Measurements from ENCODE around the gene PTGER3. TPM values are rescaled to one million over a fixed set of nuclear protein-coding genes. Genes with fewer than 3 reads are reported as not detected.
"Not testable (repeated sequence)": the region's sequence is repeated elsewhere in the genome, so short reads cannot be mapped to it uniquely, and the experiment has no call there.

Gene PTGER3
- total and polyA plus RNA-seq, 3 donors from 2014 or later, result 0.31 to 3.6 (median 0.43) TPM

GRCh38 chr1:70941563-70941962 is 106.1 kb downstream of the PTGER3 start:
- 81 to 92% methylated on average over 2 of the region's 2 CpGs for WGBS, 2 donors
- H3K36me3 ChIP-seq (ENCODE audit: low read depth, missing control alignments), result no peaks in the 10 kb centered on the region
- no peak for DNase-seq

GRCh38 chr1:70940398-70940797 is 107.2 kb downstream of the PTGER3 start:
- H3K4me3 ChIP-seq; DNase-seq; H3K36me3 ChIP-seq (ENCODE audit: low read depth, missing control alignments); H3K9me3 ChIP-seq; H3K4me1 ChIP-seq; H3K27me3 ChIP-seq; intact Hi-C loops (cut with DNase I; ENCODE audit: low total_unique reads); H3K27ac ChIP-seq: not testable (repeated sequence)
- 53 to 72% methylated on average over 2 of the region's 2 CpGs for WGBS, 2 donors

More at GRCh38 chr1:70941563-70941962, 106.1 kb downstream of the PTGER3 start:
- H3K27me3 ChIP-seq, result no peaks in the 10 kb centered on the region
- TF ChIP-seq CTCF (IDR thresholded peaks at IDR 0.05) (no peak), POLR2A (IDR thresholded peaks at IDR 0.05) (no peak)
- no peak overlapping the region for H3K27ac ChIP-seq
- H3K9me3 ChIP-seq, result no peaks in the 10 kb centered on the region
- H3K4me3 ChIP-seq, result no peak overlapping the region
- H3K4me1 ChIP-seq, result no peaks in the 10 kb centered on the region
- intact Hi-C loops (cut with DNase I; ENCODE audit: low total_unique reads), result no loop called here

GRCh38 chr1:70934194-70934961 is 113.2 kb downstream of the PTGER3 start:
- Histone ChIP-seq H3K27ac (no peak overlapping the region), H3K27me3 (no peaks in the 10 kb centered on the region), H3K4me3 (no peak overlapping the region), H3K9me3 (no peaks in the 10 kb centered on the region), H3K4me1 (no peaks in the 10 kb centered on the region), H3K36me3 (ENCODE audit: low read depth, missing control alignments) (no peaks in the 10 kb centered on the region)
- DNase-seq, result no peak
- TF ChIP-seq CTCF (IDR thresholded peaks at IDR 0.05), result no peak
- no peak for TF ChIP-seq POLR2A (IDR thresholded peaks at IDR 0.05)
- intact Hi-C loops (cut with DNase I; ENCODE audit: low total_unique reads), result no loop called here
- WGBS, 2 donors, result 59 to 73% methylated on average over 5 of the region's 5 CpGs

- Histone ChIP-seq H3K27ac (no peak overlapping the region), H3K27me3 (no peaks in the 10 kb centered on the region), H3K4me1 (no peaks in the 10 kb centered on the region), H3K36me3 (ENCODE audit: low read depth, missing control alignments) (no peaks in the 10 kb centered on the region), H3K9me3 (no peaks in the 10 kb centered on the region), H3K4me3 (no peak overlapping the region)
- TF ChIP-seq POLR2A (IDR thresholded peaks at IDR 0.05) (no peak), CTCF (IDR thresholded peaks at IDR 0.05) (no peak)
- intact Hi-C loops (cut with DNase I; ENCODE audit: low total_unique reads), result no loop called here
- WGBS, 2 donors, result 53 to 75% methylated on average over 1 of the region's 1 CpG
- DNase-seq, result no peak
Observed at GRCh38 chr1:70930062-70930461, 117.6 kb downstream of the PTGER3 start.

- no peak for TF ChIP-seq CTCF (IDR thresholded peaks at IDR 0.05)
- TF ChIP-seq POLR2A (IDR thresholded peaks at IDR 0.05), result no peak
- H3K9me3 ChIP-seq, result no peaks in the 10 kb centered on the region
- no peaks in the 10 kb centered on the region for H3K27me3 ChIP-seq
- H3K27ac ChIP-seq, result no peak overlapping the region
- no peaks in the 10 kb centered on the region for H3K36me3 ChIP-seq (ENCODE audit: low read depth, missing control alignments)
- WGBS, 2 donors, result 67 to 78% methylated on average over 2 of the region's 2 CpGs
- no peaks in the 10 kb centered on the region for H3K4me1 ChIP-seq
- no peak for DNase-seq
- H3K4me3 ChIP-seq, result no peak overlapping the region
- intact Hi-C loops (cut with DNase I; ENCODE audit: low total_unique reads), result no loop called here
Observed at GRCh38 chr1:70922196-70922595, 125.4 kb downstream of the PTGER3 start.

MicroRNAs encoded within 50 kb of the gene (microRNA counts, 767-probe panel; counts per million panel counts)
- 2,817 to 4,419 counts per million in 2 donors for microRNA hsa-miR-186-5p

Small RNAs within 50 kb of the gene (microRNA-seq; reads per million reads assigned to microRNA genes)
- 482 to 552 reads per million in 2 donors for gene MIR186 (ENCODE audit: borderline number of aligned reads in 2 of 2, borderline replicate concordance in 1 of 2)

Small RNAs within 50 kb of the gene (small RNA-seq; reads per million reads assigned to genes)
- 118 to 119 reads per million in 2 donors for gene MIR186

Other genes with a start within 250 kb of the PTGER3 start
- gene ZRANB2, start 33.2 kb upstream of the PTGER3 start, total RNA-seq, result 100 to 1,000 TPM; 110 to 153 TPM
- 92.7 TPM for gene ZRANB2, start 33.2 kb upstream of the PTGER3 start, polyA plus RNA-seq (ENCODE audit: insufficient read depth, low read depth, low replicate concordance)

Data from testis (tissue), 3 donors.